GM21737 (cell line): ENCODE results near the gene WNT1.

ENCODE experiments used
- ATAC-seq: cut with Tn5 transposase; IDR thresholded peaks from one replicate; pipeline ENCODE4 v1.9.1; 2021; ENCODE audit warnings: mild to moderate bottlenecking, moderate library complexity; ENCODE audit not compliant: unreplicated experiment

The WNT1 gene

GRCh38 chr12:48960834-48961233 is 17.3 kb upstream of the WNT1 start:
- ATAC-seq, result no peak

GRCh38 chr12:48961331-48961730 is 16.8 kb upstream of the WNT1 start:
- no peak for ATAC-seq

- no peak for ATAC-seq
Observed at GRCh38 chr12:48961801-48962200, 16.3 kb upstream of the WNT1 start.

- no peak for ATAC-seq
Observed at GRCh38 chr12:48965298-48965838, 12.8 kb upstream of the WNT1 start.

- ATAC-seq, result no peak
Observed at GRCh38 chr12:48966177-48966895, 11.8 kb upstream of the WNT1 start.

- no peak for ATAC-seq
Observed at GRCh38 chr12:48967991-48968390, 10.1 kb upstream of the WNT1 start.

- ATAC-seq, result no peak
Observed at GRCh38 chr12:48968467-48968866, 9.7 kb upstream of the WNT1 start.

- no peak for ATAC-seq
Observed at GRCh38 chr12:48969160-48969771, 8.9 kb upstream of the WNT1 start.

- ATAC-seq, result no peak
Observed at GRCh38 chr12:48969833-48970701, 8.1 kb upstream of the WNT1 start.

GRCh38 chr12:48970702-48971334 is 7.3 kb upstream of the WNT1 start:
- ATAC-seq, result no peak

- ATAC-seq, result no peak
Observed at GRCh38 chr12:48972213-48972951, 5.7 kb upstream of the WNT1 start.

- ATAC-seq, result no peak
Observed at GRCh38 chr12:48972952-48973483, 5.1 kb upstream of the WNT1 start.

GRCh38 chr12:48973531-48973930 is 4.6 kb upstream of the WNT1 start:
- ATAC-seq, result no peak

GRCh38 chr12:48973941-48974673 is 4.0 kb upstream of the WNT1 start:
- ATAC-seq, result no peak

- ATAC-seq, result peak; percentile 47
Observed at GRCh38 chr12:48977290-48978281, 536 bp upstream of the WNT1 start.

- ATAC-seq, result no peak
Observed at GRCh38 chr12:48978741-48979601, 849 bp downstream of the WNT1 start.
